A673 (cell line): ENCODE results near the gene ITPRIPL2. TPM values are rescaled to one million over a fixed set of nuclear protein-coding genes. Genes with fewer than 3 reads are reported as not detected.

Experiments used
- BruUV-seq: library from RNA; stranded (reverse); fragments of 400-500 nt; replicated peaks from 2 replicates; lab custom pipeline; 2021; lab: Mats Ljungman, UMichigan
- CTCF ChIA-PET: fragments of 300-600 bp; sonication (Branson Sonifier 250); formaldehyde crosslinking; loops from one replicate; lab custom pipeline; 2022; ENCODE audit warnings: antibody characterized with exemption; lab: Charles Lee
- POLR2A ChIA-PET: fragments of 300-600 bp; sonication (Branson Sonifier 250); formaldehyde crosslinking; loops from one replicate; lab custom pipeline; 2022; ENCODE audit warnings: antibody characterized with exemption; ENCODE audit not compliant: low non-redundant PET; lab: Charles Lee
- DNase-seq: peaks from one replicate; pipeline ENCODE4 v3.0.0-alpha.2; 2015; ENCODE audit warnings: low spot score
- H3K27ac ChIP-seq: fragments of 200-600 bp; sonication (generic); 2 replicates; pipeline ENCODE4 v1.5.1; 2016; ENCODE audit warnings: mixed run types, low read depth, mild to moderate bottlenecking, mixed read lengths, antibody characterized with exemption, low read length; ENCODE audit not compliant: poor library complexity, severe bottlenecking
- H3K27me3 ChIP-seq: fragments of 200-600 bp; sonication (generic); replicated peaks from 2 replicates; pipeline ENCODE4 v1.6.1; 2017; ENCODE audit warnings: mixed run types, low read depth, mild to moderate bottlenecking, mixed read lengths, antibody characterized with exemption, low read length; ENCODE audit not compliant: insufficient read depth, poor library complexity
- H3K36me3 ChIP-seq: fragments of 200-600 bp; sonication (generic); 2 replicates; pipeline ENCODE4 v1.6.1; 2016; ENCODE audit warnings: mixed run types, mild to moderate bottlenecking, mixed read lengths, antibody characterized with exemption, low read length; ENCODE audit not compliant: insufficient read depth, poor library complexity, severe bottlenecking
- H3K4me1 ChIP-seq: fragments of 200-600 bp; sonication (generic); 2 replicates; pipeline ENCODE4 v1.6.1; 2017; ENCODE audit warnings: mixed run types, mild to moderate bottlenecking, mixed read lengths, antibody characterized with exemption, low read length; ENCODE audit not compliant: insufficient read depth, poor library complexity, severe bottlenecking
- H3K4me3 ChIP-seq: fragments of 200-600 bp; sonication (generic); 2 replicates; pipeline ENCODE4 v1.5.1; 2016; ENCODE audit warnings: low read depth, mixed run types, mild to moderate bottlenecking, mixed read lengths, low read length; ENCODE audit not compliant: poor library complexity, severe bottlenecking
- H3K9me3 ChIP-seq: fragments of 200-600 bp; sonication (generic); 2 replicates; pipeline ENCODE4 v1.6.1; 2016; ENCODE audit warnings: mixed run types, low read depth, mild to moderate bottlenecking, mixed read lengths, antibody characterized with exemption, low read length; ENCODE audit not compliant: poor library complexity, severe bottlenecking
- CTCF ChIP-seq: fragments of 300-800, 200-600 bp; sonication (generic); conservative IDR thresholded peaks from 2 replicates; pipeline ENCODE4 v1.5.1; 2017; ENCODE audit warnings: low read depth, mild to moderate bottlenecking, antibody characterized with exemption, low read length, moderate library complexity, mixed read lengths
- EZH2 ChIP-seq: fragments of 200-600 bp; sonication (generic); IDR thresholded peaks from 2 replicates; pipeline ENCODE4 v1.6.1; 2017; ENCODE audit warnings: borderline replicate concordance, low read depth, mild to moderate bottlenecking, mixed read lengths, antibody characterized with exemption, low read length; ENCODE audit not compliant: poor library complexity, severe bottlenecking
- intact Hi-C: fragments of 100-400 bp; cut with micrococcal nuclease; formaldehyde crosslinking; loops from one replicate; pipeline ENCODE4 v1.10.0; 2022; ENCODE audit not compliant: unreplicated experiment
- total RNA-seq: library from RNA; stranded (reverse); gene quantifications from 2 replicates; pipeline ENCODE4 v1.2.3, GENCODE V29; 2021

ITPRIPL2 gene
- total RNA-seq, 1 experiment from 2014 or later = 20.2 TPM

- no peak overlapping the region for H3K27ac ChIP-seq
- no peaks in the 10 kb centered on the region for H3K9me3 ChIP-seq
- H3K4me1 ChIP-seq = no peaks in the 10 kb centered on the region
- no TSS peak for BruUV-seq
- POLR2A ChIA-PET = no interaction called here
- no peak for TF ChIP-seq CTCF
- no peak for TF ChIP-seq EZH2
- intact Hi-C loops = no loop called here
- CTCF ChIA-PET = no interaction called here
- no peaks in the 10 kb centered on the region for H3K27me3 ChIP-seq
- H3K36me3 ChIP-seq = no peaks in the 10 kb centered on the region
- no peak for DNase-seq
- H3K4me3 ChIP-seq = no peak overlapping the region
These were observed 7.7 kb upstream of the ITPRIPL2 start for GRCh38 chr16:19105891-19106624.

DNA sequence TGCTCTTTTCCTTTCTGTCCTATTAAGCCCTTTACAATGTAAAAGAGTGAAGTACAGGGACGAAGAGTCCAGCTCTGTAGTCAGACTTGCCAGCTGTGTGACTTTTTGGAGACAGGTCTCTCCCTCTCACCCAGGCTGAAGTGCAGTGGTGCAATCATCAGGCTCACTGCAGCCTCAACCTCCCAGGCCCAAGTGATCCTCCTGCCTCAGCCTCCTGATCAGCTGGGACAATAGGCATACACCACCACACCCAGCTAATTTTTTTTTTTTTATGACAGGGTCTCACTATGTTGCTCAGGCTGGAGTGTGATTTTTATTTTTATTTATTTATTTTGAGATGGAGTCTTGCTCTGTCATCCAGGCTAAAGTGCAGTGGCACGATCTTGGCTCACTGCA lies 7.1 kb upstream of the ITPRIPL2 start:
- no peak overlapping the region for H3K27ac ChIP-seq
- TF ChIP-seq EZH2 (no peak), CTCF (no peak)
- H3K27me3 ChIP-seq = no peaks in the 10 kb centered on the region
- no peak for DNase-seq
- H3K36me3 ChIP-seq = no peaks in the 10 kb centered on the region
- no peak overlapping the region for H3K4me3 ChIP-seq
- ChIA-PET CTCF (no interaction called here), POLR2A (no interaction called here)
- H3K4me1 ChIP-seq = no peaks in the 10 kb centered on the region
- H3K9me3 ChIP-seq = no peaks in the 10 kb centered on the region
- no TSS peak for BruUV-seq
- intact Hi-C loops = no loop called here

GRCh38 chr16:19108409-19109287 lies 5.1 kb upstream of the ITPRIPL2 start:
- intact Hi-C loops = no loop called here
- DNase-seq = no peak
- no peaks in the 10 kb centered on the region for H3K27me3 ChIP-seq
- H3K36me3 ChIP-seq = no peaks in the 10 kb centered on the region
- TF ChIP-seq EZH2 (no peak), CTCF (no peak)
- H3K27ac ChIP-seq = no peak overlapping the region
- no TSS peak for BruUV-seq
- H3K4me1 ChIP-seq = peaks cover 7% of the 10 kb centered on the region
- ChIA-PET CTCF (no interaction called here), POLR2A (interaction anchor here (0.6 kb wide), 1 partner anchor 382 kb away, joined by 3 read pairs; no protein-coding TSS in a partner anchor)
- H3K9me3 ChIP-seq = no peaks in the 10 kb centered on the region
- H3K4me3 ChIP-seq = no peak overlapping the region
